Hepatocyte (in vitro differentiated cells): Measurements from ENCODE around the gene FYN. TPM values are rescaled to one million over a fixed set of nuclear protein-coding genes. Genes with fewer than 3 reads are reported as not detected.

ENCODE experiments used
- DNase-seq: peaks from one replicate; pipeline ENCODE4 v3.0.0-alpha.2; 2016; ENCODE audit warnings: low spot score
- H2AFZ ChIP-seq: fragments of 200-600 bp; sonication (generic); 2 replicates; pipeline ENCODE4 v1.6.0; 2016; ENCODE audit warnings: antibody characterized with exemption, mild to moderate bottlenecking
- H3K27ac ChIP-seq: fragments of 200-600 bp; sonication (generic); 2 replicates; pipeline ENCODE4 v1.5.1; 2016; ENCODE audit warnings: mild to moderate bottlenecking
- H3K27me3 ChIP-seq: fragments of 200-600 bp; sonication (generic); 2 replicates; pipeline ENCODE4 v1.6.1; 2016
- H3K36me3 ChIP-seq: fragments of 200-600 bp; sonication (generic); replicated peaks from 2 replicates; pipeline ENCODE4 v1.5.1; 2016; ENCODE audit warnings: low read depth; ENCODE audit not compliant: insufficient read depth
- H3K4me1 ChIP-seq: fragments of 200-600 bp; sonication (generic); 2 replicates; pipeline ENCODE4 v1.5.1; 2016; ENCODE audit warnings: mild to moderate bottlenecking, moderate library complexity; ENCODE audit not compliant: insufficient read depth
- H3K4me2 ChIP-seq: fragments of 200-600 bp; sonication (generic); 2 replicates; pipeline ENCODE4 v1.6.0; 2016
- H3K4me3 ChIP-seq: fragments of 200-600 bp; sonication (generic); 2 replicates; pipeline ENCODE4 v1.5.1; 2016; ENCODE audit warnings: mild to moderate bottlenecking
- H3K79me2 ChIP-seq: fragments of 200-600 bp; sonication (generic); 2 replicates; pipeline ENCODE4 v1.6.0; 2017; ENCODE audit warnings: mild to moderate bottlenecking
- H3K9me2 ChIP-seq: fragments of 200-600 bp; sonication (generic); replicated peaks from 2 replicates; pipeline ENCODE4 v1.6.0; 2017; ENCODE audit warnings: mild to moderate bottlenecking; ENCODE audit not compliant: insufficient read depth
- H3K9me3 ChIP-seq: fragments of 200-600 bp; sonication (generic); 2 replicates; pipeline ENCODE4 v1.5.1; 2016; ENCODE audit warnings: low read depth, mild to moderate bottlenecking
- H4K20me1 ChIP-seq: fragments of 200-600 bp; sonication (generic); 2 replicates; pipeline ENCODE4 v1.6.0; 2016; ENCODE audit warnings: mild to moderate bottlenecking; ENCODE audit not compliant: insufficient read depth, poor library complexity, severe bottlenecking
- EZH2 ChIP-seq: fragments of 200-600 bp; sonication (generic); IDR thresholded peaks from 2 replicates; pipeline ENCODE4 v1.6.1; 2016; ENCODE audit warnings: antibody characterized with exemption, mild to moderate bottlenecking, borderline replicate concordance
- EZH2phosphoT487 ChIP-seq: fragments of 200-600 bp; sonication (generic); IDR thresholded peaks from one replicate; pipeline ENCODE4 v1.6.1; 2018; ENCODE audit warnings: antibody characterized with exemption, mild to moderate bottlenecking, low read depth, moderate library complexity; ENCODE audit not compliant: unreplicated experiment, severe bottlenecking
- WGBS: methylation state at CpG from one replicate; pipeline ENCODE4 v1.1.6; 2016; ENCODE audit warnings: low lambda C conversion rate; ENCODE audit errors: missing lambda C conversion rate; 5-methylcytosine and 5-hydroxymethylcytosine counted together
- polyA plus RNA-seq: library from polyadenylated mRNA; unstranded; fragments of >200 nt; fragmentation: Nextera tagmentation; extraction: Ambion mirVana; gene quantifications from 2 replicates; pipeline ENCODE4 v1.2.1, GENCODE V29; 2016
- total RNA-seq: library from RNA; depleted of rRNA; stranded (reverse); fragments of >200 nt; gene quantifications from 2 replicates; pipeline ENCODE4 v1.2.3, GENCODE V29; 2014
- TF ChIP-seq, protein P1 (sequence below): fragments of 200-600 bp; sonication (generic); IDR thresholded peaks from 2 replicates; pipeline ENCODE4 v1.5.1; 2016; ENCODE audit warnings: antibody characterized with exemption, mild to moderate bottlenecking; ENCODE audit not compliant: poor library complexity

Gene FYN
- total and polyA plus RNA-seq, 2 experiments from 2014 or later: 40.0 to 70.1 TPM

DNA sequence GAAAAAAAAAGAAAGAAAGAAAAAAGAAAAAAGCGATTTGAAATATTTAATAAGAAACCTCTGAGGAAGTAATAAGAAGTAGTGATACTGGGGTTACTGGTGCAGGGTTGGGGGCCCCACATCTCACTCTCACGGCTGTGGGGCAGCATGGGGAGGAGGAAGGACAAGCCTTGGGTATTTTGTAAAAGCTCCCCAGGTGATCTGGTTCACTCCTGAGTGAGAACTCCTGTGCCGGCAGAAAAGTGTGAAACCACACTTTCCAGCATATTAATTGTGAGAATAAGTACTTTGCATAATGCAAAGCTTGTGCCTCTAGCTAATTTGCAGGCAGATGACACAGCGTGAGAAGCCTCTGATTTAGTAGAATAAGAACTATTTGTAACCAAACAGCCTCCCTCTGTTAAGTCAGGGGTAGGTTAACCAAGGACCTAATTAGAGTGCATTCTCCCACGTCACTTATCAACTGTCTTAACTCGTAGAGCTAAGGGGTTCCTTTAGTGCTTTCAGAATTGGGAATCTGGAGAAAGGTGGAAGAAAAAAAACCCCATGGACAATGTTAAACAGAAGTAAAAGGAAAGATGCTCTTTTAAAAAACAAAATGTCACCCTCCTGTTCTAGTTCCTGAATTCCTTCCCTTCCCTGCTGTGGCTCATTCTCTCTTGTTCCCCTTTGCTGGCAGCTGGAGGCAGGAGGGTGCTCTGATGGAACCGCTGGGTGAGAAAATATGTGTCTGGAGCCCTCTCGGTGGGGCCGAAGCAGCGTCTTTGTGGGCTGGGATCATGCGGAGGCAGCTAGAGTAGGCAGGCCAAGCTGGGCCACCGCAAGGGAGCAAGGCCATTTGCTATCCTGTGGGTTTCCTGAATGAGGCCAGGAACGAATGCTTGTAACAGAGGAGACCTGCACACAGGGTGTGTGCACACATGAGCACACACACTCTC, 108.7 kb downstream of the FYN start:
- H3K36me3 ChIP-seq: no peaks in the 10 kb centered on the region
- TF ChIP-seq EZH2phosphoT487 (no peak), EZH2 (no peak)
- TF ChIP-seq, protein P1, sequence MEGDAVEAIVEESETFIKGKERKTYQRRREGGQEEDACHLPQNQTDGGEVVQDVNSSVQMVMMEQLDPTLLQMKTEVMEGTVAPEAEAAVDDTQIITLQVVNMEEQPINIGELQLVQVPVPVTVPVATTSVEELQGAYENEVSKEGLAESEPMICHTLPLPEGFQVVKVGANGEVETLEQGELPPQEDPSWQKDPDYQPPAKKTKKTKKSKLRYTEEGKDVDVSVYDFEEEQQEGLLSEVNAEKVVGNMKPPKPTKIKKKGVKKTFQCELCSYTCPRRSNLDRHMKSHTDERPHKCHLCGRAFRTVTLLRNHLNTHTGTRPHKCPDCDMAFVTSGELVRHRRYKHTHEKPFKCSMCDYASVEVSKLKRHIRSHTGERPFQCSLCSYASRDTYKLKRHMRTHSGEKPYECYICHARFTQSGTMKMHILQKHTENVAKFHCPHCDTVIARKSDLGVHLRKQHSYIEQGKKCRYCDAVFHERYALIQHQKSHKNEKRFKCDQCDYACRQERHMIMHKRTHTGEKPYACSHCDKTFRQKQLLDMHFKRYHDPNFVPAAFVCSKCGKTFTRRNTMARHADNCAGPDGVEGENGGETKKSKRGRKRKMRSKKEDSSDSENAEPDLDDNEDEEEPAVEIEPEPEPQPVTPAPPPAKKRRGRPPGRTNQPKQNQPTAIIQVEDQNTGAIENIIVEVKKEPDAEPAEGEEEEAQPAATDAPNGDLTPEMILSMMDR: no peak
- 76% methylated on average over 13 of the region's 13 CpGs for WGBS
- DNase-seq: no peak
- H3K27ac ChIP-seq: no peak overlapping the region
- H3K79me2 ChIP-seq: no peaks in the 10 kb centered on the region
- H3K4me2 ChIP-seq: no peak overlapping the region
- H4K20me1 ChIP-seq: no peaks in the 10 kb centered on the region
- peaks cover 4% of the 10 kb centered on the region for H3K4me1 ChIP-seq
- no peaks in the 10 kb centered on the region for H3K9me2 ChIP-seq
- no peak overlapping the region for H3K4me3 ChIP-seq
- H3K27me3 ChIP-seq: no peaks in the 10 kb centered on the region
- no peak overlapping the region for H2AFZ ChIP-seq
- H3K9me3 ChIP-seq: no peaks in the 10 kb centered on the region

- Histone ChIP-seq H3K9me3 (no peaks in the 10 kb centered on the region), H3K36me3 (no peaks in the 10 kb centered on the region), H4K20me1 (no peaks in the 10 kb centered on the region), H3K27me3 (no peaks in the 10 kb centered on the region), H3K79me2 (no peaks in the 10 kb centered on the region), H3K4me3 (no peak overlapping the region), H2AFZ (no peak overlapping the region), H3K4me1 (peaks cover 4% of the 10 kb centered on the region), H3K27ac (no peak overlapping the region), H3K4me2 (no peak overlapping the region), H3K9me2 (no peaks in the 10 kb centered on the region)
- DNase-seq: no peak
- TF ChIP-seq, protein P1: no peak
- no peak for TF ChIP-seq EZH2phosphoT487
- TF ChIP-seq EZH2: no peak
- WGBS: 82% methylated on average over 2 of the region's 2 CpGs
Observed at GRCh38 chr6:111763381-111763780, 109.9 kb downstream of the FYN start.

GRCh38 chr6:111761783-111762312, 111.4 kb downstream of the FYN start:
- no peaks in the 10 kb centered on the region for H3K27me3 ChIP-seq
- H3K79me2 ChIP-seq: no peaks in the 10 kb centered on the region
- no peak overlapping the region for H3K4me2 ChIP-seq
- H3K4me1 ChIP-seq: peaks cover 4% of the 10 kb centered on the region
- peak overlapping the region; percentile 29 for H3K27ac ChIP-seq
- no peaks in the 10 kb centered on the region for H3K9me2 ChIP-seq
- H3K4me3 ChIP-seq: no peak overlapping the region
- no peaks in the 10 kb centered on the region for H3K9me3 ChIP-seq
- no peak overlapping the region for H2AFZ ChIP-seq
- WGBS: 62% methylated on average over 7 of the region's 7 CpGs
- H4K20me1 ChIP-seq: no peaks in the 10 kb centered on the region
- TF ChIP-seq EZH2phosphoT487: no peak
- TF ChIP-seq EZH2: no peak
- TF ChIP-seq, protein P1: no peak
- H3K36me3 ChIP-seq: no peaks in the 10 kb centered on the region
- DNase-seq: peak; percentile 24
